ENCODE measurements around the gene KCNC2. TPM values are rescaled to one million over a fixed set of nuclear protein-coding genes. Genes with fewer than 3 reads are reported as not detected.

KCNC2 gene
- total RNA-seq (2022; extraction: Qiagen RNA extraction; ENCODE audit: low read depth) = not detected in 5 replicates

GRCh38 chr12:75209812-75210138, at the start of gene KCNC2:
Gene KCNC2, minus strand, starts transcription at chr12:75209839.

Other genes starting within 250 kb of the KCNC2 start
- gene CAPS2, start 120.5 kb upstream of the KCNC2 start, total RNA-seq (2022; extraction: Qiagen RNA extraction; ENCODE audit: low read depth) = 0.38 to 2.1 TPM (median 1.2 TPM) in 5 replicates
- not detected in 5 replicates for gene GLIPR1L1, start 124.8 kb upstream of the KCNC2 start, total RNA-seq (2022; extraction: Qiagen RNA extraction; ENCODE audit: low read depth)
- 0.11 to 0.24 TPM (median 0.22 TPM) in 5 replicates for gene GLIPR1L2, start 181.2 kb upstream of the KCNC2 start, total RNA-seq (2022; extraction: Qiagen RNA extraction; ENCODE audit: low read depth)

Measured in A549 treated with GW870086 at 1 μM for 4 hours (cell line).